ENCODE data around the gene MYL12A.
"Not testable (repeated sequence)": the region's sequence is repeated elsewhere in the genome, so short reads cannot be mapped to it uniquely, and the experiment has no call there.

The MYL12A gene

GRCh38 chr18:3266062-3266608, 18.5 kb downstream of the MYL12A start:
- Histone ChIP-seq H3K9me3 (replicated peaks in 1 of 11) (no peaks in the 10 kb centered on the region), H3K4me1 (peaks cover 64 to 77% (median 75%) of the 10 kb centered on the region in 10 experiments), H3K36me3 (peaks cover 0 to 16% (median 2%) of the 10 kb centered on the region in 11 experiments; a peak in 7 of 22 replicates), H3K27me3 (no peaks in the 10 kb centered on the region), H3K4me2 (peak overlapping the region; percentile 61 to 94 (median 89)), H3K9ac (peak overlapping the region in 2 of 11 experiments; percentile 5 to 28; a peak in 3 of 22 replicates), H3K4me3 (no peak overlapping the region), H3K27ac (peak overlapping the region in 4 of 11 experiments; percentile 2 to 41 (median 21); a peak in 3 of 22 replicates), H4K20me1 (peaks cover 79 to 91% (median 88%) of the 10 kb centered on the region in 11 experiments)
- TF ChIP-seq Cebpa-rat (IDR thresholded peaks at IDR 0.05) = no peak

- Histone ChIP-seq H3K9me3 (replicated peaks in 1 of 11) (no peaks in the 10 kb centered on the region), H3K9ac (no peak overlapping the region), H3K4me3 (no peak overlapping the region), H3K27me3 (no peaks in the 10 kb centered on the region), H4K20me1 (peaks cover 87 to 100% (median 100%) of the 10 kb centered on the region in 11 experiments), H3K4me2 (peak overlapping the region; percentile 22 to 94 (median 89); a peak in 18 of 22 replicates), H3K27ac (no peak overlapping the region), H3K36me3 (peaks cover 9 to 34% (median 17%) of the 10 kb centered on the region in 11 experiments), H3K4me1 (peaks cover 64 to 86% (median 76%) of the 10 kb centered on the region in 10 experiments)
- no peak for TF ChIP-seq Cebpa-rat (IDR thresholded peaks at IDR 0.05)
These were observed 20.7 kb downstream of the MYL12A start for GRCh38 chr18:3268306-3268705.

GRCh38 chr18:3269241-3269913, 21.8 kb downstream of the MYL12A start:
- no peak for TF ChIP-seq Cebpa-rat (IDR thresholded peaks at IDR 0.05)
- H3K36me3 ChIP-seq = peaks cover 20 to 45% (median 28%) of the 10 kb centered on the region in 11 experiments

GRCh38 chr18:3269914-3270299, 22.3 kb downstream of the MYL12A start:
- peak overlapping the region in 2 of 11 experiments; percentile 31; a peak in 3 of 22 replicates for H3K27ac ChIP-seq
- H3K4me1 ChIP-seq = peaks cover 51 to 70% (median 60%) of the 10 kb centered on the region in 10 experiments
- H3K9me3 ChIP-seq (replicated peaks in 1 of 11) = 0 out of 22 replicates have a peak, but pooled peaks cover 0 to 5% (median 0%) of the 10 kb centered on the region in 11 experiments
- H4K20me1 ChIP-seq = peaks cover 75 to 100% (median 89%) of the 10 kb centered on the region in 11 experiments
- no peak overlapping the region for H3K9ac ChIP-seq
- H3K27me3 ChIP-seq = no peaks in the 10 kb centered on the region
- peaks cover 25 to 50% (median 33%) of the 10 kb centered on the region in 11 experiments for H3K36me3 ChIP-seq
- peak overlapping the region; percentile 34 to 94 (median 89) for H3K4me2 ChIP-seq
- H3K4me3 ChIP-seq = no peak overlapping the region
- TF ChIP-seq Cebpa-rat (IDR thresholded peaks at IDR 0.05) = no peak

More at GRCh38 chr18:3269241-3269913, 21.8 kb downstream of the MYL12A start:
- Histone ChIP-seq H3K9ac (no peak overlapping the region), H3K4me1 (peaks cover 53 to 76% (median 65%) of the 10 kb centered on the region in 10 experiments), H4K20me1 (peaks cover 80 to 100% (median 94%) of the 10 kb centered on the region in 11 experiments), H3K4me2 (peak overlapping the region; percentile 34 to 94 (median 89)), H3K27me3 (no peaks in the 10 kb centered on the region), H3K9me3 (replicated peaks in 1 of 11) (0 out of 22 replicates have a peak, but pooled peaks cover 0 to under 1% (median 0%) of the 10 kb centered on the region in 11 experiments), H3K4me3 (no peak overlapping the region), H3K27ac (peak overlapping the region in 5 of 11 experiments; percentile 7 to 31 (median 31); a peak in 7 of 22 replicates)

GRCh38 chr18:3273042-3273441, 25.4 kb downstream of the MYL12A start:
- H3K27me3 ChIP-seq = no peaks in the 10 kb centered on the region
- peaks cover 31 to 56% (median 44%) of the 10 kb centered on the region in 10 experiments for H3K4me1 ChIP-seq
- no peak overlapping the region for H3K27ac ChIP-seq
- H3K4me3 ChIP-seq = no peak overlapping the region
- H3K9me3 ChIP-seq (replicated peaks in 1 of 11) = 0 out of 22 replicates have a peak, but pooled peaks cover 0 to 5% (median 0%) of the 10 kb centered on the region in 11 experiments
- H3K4me2 ChIP-seq = no peak overlapping the region
- no peak overlapping the region for H3K9ac ChIP-seq
- peaks cover 44 to 100% (median 61%) of the 10 kb centered on the region in 11 experiments for H4K20me1 ChIP-seq
- peaks cover 56 to 73% (median 62%) of the 10 kb centered on the region in 11 experiments for H3K36me3 ChIP-seq
- TF ChIP-seq Cebpa-rat (IDR thresholded peaks at IDR 0.05) = no peak

GRCh38 chr18:3277643-3278213, 30.1 kb downstream of the MYL12A start:
- H3K9me3 ChIP-seq (replicated peaks in 1 of 11) = not testable (repeated sequence)
- peak overlapping the region; percentile 38 to 85 (median 68) for H3K4me2 ChIP-seq

GRCh38 chr18:3279201-3280185, 31.9 kb downstream of the MYL12A start:
- Histone ChIP-seq H3K9ac (peak overlapping the region; percentile 20 to 85 (median 67); a peak in 20 of 22 replicates), H3K27ac (peak overlapping the region in 10 of 11 experiments; percentile 44 to 98 (median 80); a peak in 20 of 22 replicates)

More at GRCh38 chr18:3277643-3278213, 30.1 kb downstream of the MYL12A start:
- H3K27ac ChIP-seq = peak overlapping the region in 8 of 11 experiments; percentile 75 to 98 (median 82); a peak in 16 of 22 replicates
- peaks cover 41 to 57% (median 46%) of the 10 kb centered on the region in 10 experiments for H3K4me1 ChIP-seq
- H3K36me3 ChIP-seq = peaks cover 56 to 61% (median 58%) of the 10 kb centered on the region in 11 experiments
- peak overlapping the region in 2 of 11 experiments; percentile 76 to 85; a peak in 4 of 22 replicates for H3K9ac ChIP-seq
- peaks cover 0 to 56% (median 16%) of the 10 kb centered on the region in 11 experiments; a peak in 13 of 22 replicates for H4K20me1 ChIP-seq
- not testable (repeated sequence) for H3K27me3 ChIP-seq, H3K4me3 ChIP-seq

More at GRCh38 chr18:3279201-3280185, 31.9 kb downstream of the MYL12A start:
- H3K36me3 ChIP-seq = peaks cover 39 to 43% (median 41%) of the 10 kb centered on the region in 11 experiments
- no peaks in the 10 kb centered on the region for H3K27me3 ChIP-seq
- H3K4me1 ChIP-seq = peaks cover 41 to 59% (median 46%) of the 10 kb centered on the region in 10 experiments
- peaks cover 0 to 39% (median 5%) of the 10 kb centered on the region in 11 experiments; a peak in 9 of 22 replicates for H4K20me1 ChIP-seq
- peak overlapping the region in 3 of 10 experiments; percentile 2 to 28 (median 14); a peak in 5 of 20 replicates for H3K4me3 ChIP-seq
- H3K9me3 ChIP-seq (replicated peaks in 1 of 11) = 0 out of 22 replicates have a peak, but pooled peaks cover 0 to 3% (median 0%) of the 10 kb centered on the region in 11 experiments
- TF ChIP-seq Cebpa-rat (IDR thresholded peaks at IDR 0.05) = peak in 3 of 11 experiments; percentile 13 to 54 (median 53); a peak in 3 of 22 replicates
- peak overlapping the region; percentile 44 to 87 (median 74) for H3K4me2 ChIP-seq
